IPS-15b (cell line): ENCODE data around the gene SNX21.
"Not testable (repeated sequence)": the region's sequence is repeated elsewhere in the genome, so short reads cannot be mapped to it uniquely, and the experiment has no call there.

ENCODE experiments used
- H3K27me3 ChIP-seq: one replicate; pipeline ENCODE4 v1.6.1; 2013; ENCODE audit warnings: low read length; ENCODE audit not compliant: control insufficient read depth, insufficient read depth
- H3K36me3 ChIP-seq: one replicate; pipeline ENCODE4 v1.6.1; 2013; ENCODE audit warnings: low read length; ENCODE audit not compliant: control insufficient read depth, insufficient read depth
- H3K4me1 ChIP-seq: one replicate; pipeline ENCODE4 v1.6.1; 2013; ENCODE audit warnings: mild to moderate bottlenecking, low read length; ENCODE audit not compliant: control insufficient read depth, insufficient read depth
- H3K4me3 ChIP-seq: one replicate; pipeline ENCODE4 v1.5.1; 2013; ENCODE audit warnings: low read depth, low read length
- H3K9ac ChIP-seq: one replicate; pipeline ENCODE4 v1.6.1; 2013; ENCODE audit warnings: low read depth, mild to moderate bottlenecking, low read length
- H3K9me3 ChIP-seq: one replicate; pipeline ENCODE4 v1.6.1; 2013; ENCODE audit warnings: mild to moderate bottlenecking, low read length; ENCODE audit not compliant: control insufficient read depth, insufficient read depth

Gene SNX21, protein sequence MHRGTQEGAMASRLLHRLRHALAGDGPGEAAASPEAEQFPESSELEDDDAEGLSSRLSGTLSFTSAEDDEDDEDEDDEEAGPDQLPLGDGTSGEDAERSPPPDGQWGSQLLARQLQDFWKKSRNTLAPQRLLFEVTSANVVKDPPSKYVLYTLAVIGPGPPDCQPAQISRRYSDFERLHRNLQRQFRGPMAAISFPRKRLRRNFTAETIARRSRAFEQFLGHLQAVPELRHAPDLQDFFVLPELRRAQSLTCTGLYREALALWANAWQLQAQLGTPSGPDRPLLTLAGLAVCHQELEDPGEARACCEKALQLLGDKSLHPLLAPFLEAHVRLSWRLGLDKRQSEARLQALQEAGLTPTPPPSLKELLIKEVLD

GRCh38 chr20:45833030-45833882 is at the start of gene SNX21:
TSS of gene SNX21 (plus strand) at chr20:45833799. CDS start at chr20:45833920, 121 bp downstream.
- Histone ChIP-seq H3K4me3 (peak within 1 kb of the TSS; percentile 87), H3K9me3 (no peaks in the 10 kb centered on the region), H3K9ac (peak within 1 kb of the TSS; percentile 70), H3K4me1 (peaks cover 5% of the 10 kb centered on the region), H3K36me3 (peaks cover 2% of the 10 kb centered on the region), H3K27me3 (no peaks in the 10 kb centered on the region)

DNA sequence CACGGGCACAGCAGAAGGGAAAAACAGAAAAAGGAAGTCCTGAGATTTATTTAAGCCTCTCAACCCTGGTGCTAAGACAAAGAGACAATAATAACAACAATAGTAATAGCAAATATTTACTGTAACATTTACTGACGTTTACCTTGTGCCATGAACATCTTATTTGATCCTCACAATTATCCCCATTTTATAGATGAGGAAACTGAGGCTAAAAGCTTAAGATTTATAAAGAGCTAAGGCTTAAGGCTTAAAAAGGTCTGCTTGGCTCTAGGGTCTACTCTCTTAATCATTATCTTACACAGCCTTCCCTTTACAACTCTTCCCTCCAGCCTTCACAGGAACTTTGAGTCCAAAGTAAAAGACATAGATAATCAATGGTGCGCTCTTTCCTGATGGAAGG is 45.2 kb upstream of the SNX21 start:
- H3K9me3 ChIP-seq: no peaks in the 10 kb centered on the region
- H3K4me3 ChIP-seq: no peak overlapping the region
- no peaks in the 10 kb centered on the region for H3K4me1 ChIP-seq
- H3K36me3 ChIP-seq: no peaks in the 10 kb centered on the region
- H3K27me3 ChIP-seq: no peaks in the 10 kb centered on the region
- H3K9ac ChIP-seq: no peak overlapping the region

DNA sequence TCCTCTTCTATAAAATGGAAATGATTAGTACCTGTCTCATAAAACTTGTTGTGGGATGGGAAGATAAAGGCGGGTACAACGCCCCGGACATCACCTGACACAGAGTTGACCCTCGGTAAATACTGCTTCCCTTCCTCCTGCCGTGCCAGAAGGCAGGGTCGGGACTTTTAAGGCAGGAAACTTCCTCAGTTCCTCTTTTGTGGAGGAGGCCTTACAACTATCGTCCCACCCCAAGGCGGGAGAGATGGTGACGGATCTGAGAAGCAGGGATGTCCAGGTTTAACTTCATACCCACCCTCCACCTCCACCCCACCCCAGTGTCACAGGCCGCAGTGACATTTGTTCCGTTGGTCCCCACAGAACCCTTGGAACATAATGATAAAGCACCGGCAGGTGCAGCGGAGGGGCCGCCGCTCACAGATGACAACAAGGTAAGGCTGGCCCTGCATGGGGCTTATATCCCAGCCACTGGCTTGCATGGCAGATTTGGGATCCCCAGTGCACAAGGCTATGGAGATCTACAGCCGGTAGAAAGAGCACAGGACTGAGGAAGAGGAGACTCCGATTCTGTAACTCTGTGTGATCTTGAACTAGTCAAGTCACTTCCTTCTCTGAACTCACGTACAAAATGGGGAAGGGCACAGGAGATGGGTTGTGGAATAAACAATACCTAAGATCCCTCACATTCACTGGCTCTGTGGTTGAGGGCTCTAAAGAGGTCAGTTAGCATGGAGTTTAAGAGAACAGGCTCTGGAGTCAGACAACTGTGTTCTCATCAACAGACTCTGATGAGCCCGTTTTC is 41.1 kb upstream of the SNX21 start:
- Histone ChIP-seq H3K27me3 (no peaks in the 10 kb centered on the region), H3K4me3 (peak overlapping the region; percentile 74), H3K9ac (peak overlapping the region; percentile 74), H3K36me3 (peaks cover 7% of the 10 kb centered on the region), H3K9me3 (no peaks in the 10 kb centered on the region), H3K4me1 (no peaks in the 10 kb centered on the region)

DNA sequence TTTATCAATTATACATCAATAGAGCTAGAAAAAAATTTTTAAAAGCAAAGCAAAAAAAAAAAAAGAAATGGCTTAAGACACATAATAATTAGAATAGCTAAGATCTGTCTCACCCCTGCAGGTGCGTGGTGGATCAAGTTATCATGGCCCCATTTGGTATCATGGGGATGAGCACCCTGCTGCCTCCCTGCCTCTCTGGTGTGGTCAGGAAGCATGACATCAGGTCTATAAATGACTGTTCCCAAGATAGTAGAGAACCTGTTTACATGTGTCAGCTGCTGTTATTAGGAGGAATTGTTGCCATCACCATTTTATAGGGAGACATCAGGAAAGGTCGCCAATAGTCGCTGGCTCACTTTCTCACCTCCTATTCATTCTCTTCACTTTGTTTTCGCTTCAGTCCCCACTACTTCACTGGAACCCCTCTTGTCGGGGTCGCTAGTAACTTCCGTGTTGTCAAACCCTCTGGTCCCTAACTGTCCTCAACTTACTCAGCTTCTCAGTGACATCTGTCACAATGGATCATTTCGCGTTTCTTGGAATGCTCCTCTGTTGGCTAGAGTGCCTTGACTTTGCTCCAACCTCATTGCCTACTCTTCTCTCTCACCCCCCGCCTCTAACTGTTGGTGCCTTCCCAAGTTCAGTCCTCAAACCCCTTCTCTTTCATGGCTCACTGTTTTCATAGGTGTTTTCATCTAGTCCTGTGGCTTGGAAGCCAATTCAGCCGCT is 37.1 kb upstream of the SNX21 start:
- Histone ChIP-seq H3K9me3 (no peaks in the 10 kb centered on the region), H3K36me3 (peaks cover 12% of the 10 kb centered on the region)

GRCh38 chr20:45797510-45797909 is 36.1 kb upstream of the SNX21 start:
- not testable (repeated sequence) for H3K4me1 ChIP-seq, H3K9me3 ChIP-seq, H3K9ac ChIP-seq, H3K27me3 ChIP-seq, H3K4me3 ChIP-seq
- H3K36me3 ChIP-seq: peaks cover 17% of the 10 kb centered on the region

More for the DNA sequence above, 37.1 kb upstream of the SNX21 start:
- H3K4me1 ChIP-seq: peaks cover 3% of the 10 kb centered on the region
- no peak overlapping the region for H3K9ac ChIP-seq
- H3K27me3 ChIP-seq: no peaks in the 10 kb centered on the region
- no peak overlapping the region for H3K4me3 ChIP-seq

DNA sequence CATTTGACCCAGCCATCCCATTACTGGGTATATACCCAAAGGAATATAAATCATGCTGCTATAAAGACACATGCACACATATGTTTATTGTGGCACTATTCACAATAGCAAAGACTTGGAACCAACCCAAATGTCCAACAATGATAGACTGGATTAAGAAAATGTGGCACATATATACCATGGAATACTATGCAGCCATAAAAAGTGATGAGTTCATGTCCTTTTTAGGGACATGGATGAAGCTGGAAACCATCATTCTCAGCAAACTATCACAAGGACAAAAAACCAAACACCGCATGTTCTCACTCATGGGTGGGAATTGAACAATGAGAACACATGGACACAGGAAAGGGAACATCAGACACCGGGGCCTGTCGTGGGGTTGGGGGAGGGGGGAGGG is 35.6 kb upstream of the SNX21 start:
- H3K36me3 ChIP-seq: peaks cover 17% of the 10 kb centered on the region
- H3K9ac ChIP-seq, H3K27me3 ChIP-seq, H3K9me3 ChIP-seq, H3K4me3 ChIP-seq, H3K4me1 ChIP-seq: not testable (repeated sequence)

GRCh38 chr20:45798935-45799642 is 34.5 kb upstream of the SNX21 start:
- Histone ChIP-seq H3K9ac (no peak overlapping the region), H3K9me3 (no peaks in the 10 kb centered on the region), H3K4me3 (no peak overlapping the region), H3K4me1 (peaks cover 3% of the 10 kb centered on the region), H3K36me3 (peaks cover 17% of the 10 kb centered on the region), H3K27me3 (no peaks in the 10 kb centered on the region)

DNA sequence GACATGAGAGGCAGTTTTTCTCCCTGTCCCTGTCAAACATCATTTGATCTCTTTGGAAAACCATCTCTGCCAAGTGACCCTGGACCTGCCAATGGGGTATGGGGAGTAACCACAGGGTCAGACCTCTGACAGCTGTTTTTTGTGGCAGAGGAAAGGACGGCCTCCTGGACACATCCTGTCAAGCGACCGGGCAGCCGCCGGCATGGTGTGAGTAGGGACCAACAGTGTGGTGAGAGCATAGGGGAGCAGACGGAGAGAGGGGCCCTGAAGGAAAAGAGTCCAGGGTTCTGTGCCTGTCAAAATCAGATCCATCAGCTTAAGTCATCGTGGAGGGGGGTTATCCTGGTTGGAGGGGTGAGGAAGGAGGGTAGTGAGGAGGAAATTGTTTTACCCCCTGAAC is 31.7 kb upstream of the SNX21 start:
- Histone ChIP-seq H3K36me3 (peaks cover 17% of the 10 kb centered on the region), H3K27me3 (no peaks in the 10 kb centered on the region), H3K9me3 (no peaks in the 10 kb centered on the region), H3K4me1 (peaks cover 3% of the 10 kb centered on the region), H3K9ac (no peak overlapping the region), H3K4me3 (no peak overlapping the region)

DNA sequence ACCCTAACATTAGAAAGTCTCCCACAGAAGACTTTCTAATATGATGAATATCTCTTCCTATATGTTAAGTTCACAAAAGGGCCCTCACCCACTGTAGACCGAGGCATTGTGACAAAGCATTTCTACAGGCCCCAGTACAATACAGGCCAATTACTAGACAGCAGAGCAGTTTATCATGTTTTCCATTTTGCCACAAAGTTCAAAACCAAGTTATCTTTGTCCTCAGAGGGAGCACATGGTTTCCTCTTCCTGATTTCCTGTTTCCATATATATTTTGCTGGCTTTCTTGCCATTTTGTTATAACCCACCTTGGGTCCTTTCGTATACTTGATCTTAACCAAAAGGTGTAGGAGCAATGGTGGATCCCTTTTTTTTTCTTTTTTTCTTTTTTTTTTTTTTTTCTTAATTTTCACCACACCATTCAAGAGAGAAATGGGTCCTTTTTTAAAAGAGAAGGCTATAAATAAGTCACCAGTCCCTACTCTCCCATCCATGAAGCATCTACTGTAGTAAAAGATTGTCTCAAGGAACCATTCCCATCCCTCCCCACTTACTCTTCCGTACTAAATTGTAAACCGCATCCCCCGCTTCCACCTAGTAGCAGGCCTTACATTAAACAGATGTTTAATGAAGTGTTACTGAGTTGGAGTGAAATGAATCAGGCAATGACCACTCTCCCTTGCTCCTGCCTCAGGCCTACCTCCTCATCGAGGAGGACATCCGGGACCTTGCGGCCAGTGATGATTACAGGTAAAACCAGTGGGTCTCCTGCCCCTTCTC is 23.2 kb upstream of the SNX21 start:
- Histone ChIP-seq H3K36me3 (peaks cover 27% of the 10 kb centered on the region), H3K27me3 (no peaks in the 10 kb centered on the region), H3K9ac (no peak overlapping the region), H3K4me1 (no peaks in the 10 kb centered on the region), H3K4me3 (no peak overlapping the region), H3K9me3 (no peaks in the 10 kb centered on the region)
